MV-4-11 (cell line): ENCODE results near the gene GSTA5.
A peak's percentile ranks its signal among the peaks of the same experiment; 100 is the strongest.
"Not testable (repeated sequence)": the region's sequence is repeated elsewhere in the genome, so short reads cannot be mapped to it uniquely, and the experiment has no call there.

Experiments
- DNase-seq: peaks from one replicate; lab custom pipeline; 2025; lab: John Stamatoyannopoulos, UW

The GSTA5 gene

DNA sequence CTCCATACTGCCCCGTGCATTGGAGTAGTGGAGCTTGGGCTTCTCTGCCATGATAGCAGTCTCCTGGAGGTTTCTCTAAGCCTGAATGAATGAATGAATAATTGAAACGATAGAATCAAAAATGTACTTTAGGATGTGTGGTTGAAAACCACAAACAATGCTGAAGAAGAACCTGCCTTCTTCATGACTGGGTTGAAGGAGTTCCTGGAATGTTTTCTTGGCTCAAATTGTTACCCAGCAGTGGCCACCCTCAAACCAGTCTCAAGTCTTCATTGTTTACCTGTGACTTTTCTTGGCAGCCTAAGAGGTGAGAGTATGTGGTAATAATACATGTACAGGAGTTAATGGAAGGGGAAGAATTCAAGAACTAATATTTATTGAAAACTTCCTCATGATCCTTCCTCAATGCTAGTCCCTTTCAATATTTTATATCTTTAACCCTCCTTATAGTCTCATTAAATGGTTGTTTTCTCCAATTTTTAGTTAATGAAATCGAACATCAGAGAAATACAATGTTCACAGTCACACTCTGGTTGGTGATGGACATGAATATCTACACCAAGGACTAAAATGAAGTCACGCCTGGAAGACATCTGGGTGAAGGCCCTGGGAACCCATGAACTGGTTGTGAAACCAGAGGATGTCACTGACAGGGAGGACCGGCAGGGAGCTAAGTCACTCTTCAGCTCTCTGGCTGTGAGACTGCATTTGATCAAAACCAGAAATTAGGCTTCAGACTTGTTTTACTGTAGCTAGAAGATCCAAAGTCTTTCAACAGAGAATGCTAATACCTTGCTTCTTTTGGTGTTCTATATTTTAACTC is at the start of gene GSTA5:
GSTA5 (minus strand) TSS at position 51 of the 823 bp plus-strand sequence.
- DNase-seq, result no peak

DNA sequence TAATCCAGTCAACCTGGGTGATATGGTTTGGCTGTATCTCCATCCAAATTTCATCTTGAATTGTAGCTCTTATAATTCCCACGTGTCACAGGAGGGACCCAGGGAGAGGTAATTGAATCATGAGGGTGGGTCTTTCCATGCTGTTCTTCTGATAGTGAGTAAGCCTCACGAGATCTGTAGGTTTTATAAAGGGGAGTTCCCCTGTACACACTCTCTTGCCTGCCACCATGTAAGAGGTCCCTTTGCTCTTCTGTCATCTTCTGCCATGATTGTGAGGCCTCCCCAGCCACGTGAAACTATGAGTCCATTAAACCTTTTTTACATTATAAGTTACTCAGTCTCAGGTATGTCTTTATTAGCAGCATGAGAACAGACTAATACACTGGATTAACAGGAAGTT is 49.4 kb upstream of the GSTA5 start:
- no peak for DNase-seq

DNA sequence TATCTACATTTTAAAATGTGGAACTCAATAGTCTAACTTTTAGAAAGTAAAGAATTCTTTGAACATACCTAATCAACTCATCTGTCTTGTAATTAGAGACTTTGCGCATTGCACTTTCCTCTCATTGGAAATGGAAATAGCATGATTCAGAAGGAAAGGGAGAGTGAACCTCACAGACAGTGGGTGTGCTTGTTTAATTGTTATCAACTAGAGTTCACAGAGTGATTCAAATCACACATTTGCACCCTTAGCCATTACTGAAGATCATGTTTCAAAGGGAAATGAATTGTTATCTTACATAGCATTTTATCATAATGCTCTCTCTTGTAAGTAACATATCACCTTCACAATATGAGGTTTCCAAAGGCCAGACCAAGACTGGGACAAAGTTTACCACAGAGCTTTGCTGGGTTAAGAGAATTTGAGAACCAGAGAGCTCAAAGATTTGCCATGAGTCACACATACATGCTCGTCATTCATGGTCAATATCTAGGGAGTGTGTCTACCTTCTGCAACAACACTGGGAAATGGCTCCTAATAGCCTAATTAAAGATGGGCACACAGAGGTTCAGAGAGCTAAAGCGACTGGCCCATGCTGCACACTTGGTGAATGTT is 47.4 kb upstream of the GSTA5 start:
- no peak for DNase-seq

DNA sequence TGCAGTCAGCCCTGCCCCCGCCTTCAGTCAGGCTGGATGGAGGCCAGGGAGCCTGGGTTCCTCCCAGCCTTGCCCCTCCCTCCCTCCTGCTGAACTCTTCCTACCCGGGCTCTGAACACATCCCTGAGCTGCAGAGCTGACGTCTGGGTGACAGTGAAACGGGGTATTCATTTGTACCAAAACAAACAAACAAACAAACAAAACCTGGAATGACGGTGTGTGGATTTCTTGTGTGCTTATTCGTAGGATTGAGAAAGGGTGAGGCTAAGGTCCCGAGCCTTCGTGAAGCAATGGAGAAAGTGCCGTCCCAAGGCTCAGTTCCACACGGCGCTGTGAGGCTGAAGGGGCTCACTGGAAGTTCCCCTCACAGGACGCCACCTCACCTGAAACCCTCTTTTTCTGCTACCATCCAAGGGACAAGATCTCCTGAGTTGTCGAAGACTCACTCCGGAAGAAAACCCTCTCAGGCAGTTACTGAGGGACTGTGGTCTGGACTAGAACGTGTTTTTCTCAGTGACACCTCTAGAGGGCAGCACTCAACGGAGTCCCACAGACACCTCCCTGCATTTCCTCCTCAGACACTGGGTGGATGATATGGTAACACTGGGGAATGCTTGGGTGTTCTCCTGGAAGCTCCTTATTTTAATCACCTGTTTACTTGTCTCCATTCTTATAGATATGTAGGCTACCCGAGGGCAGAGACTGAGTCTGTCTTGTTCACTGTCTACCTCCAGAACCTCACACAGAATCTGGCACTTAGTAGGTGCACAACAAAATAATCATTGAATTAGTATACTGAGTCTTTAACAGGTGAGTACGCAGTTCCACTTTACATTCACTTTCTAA is 41.6 kb upstream of the GSTA5 start:
- peak; percentile 69 for DNase-seq

DNA sequence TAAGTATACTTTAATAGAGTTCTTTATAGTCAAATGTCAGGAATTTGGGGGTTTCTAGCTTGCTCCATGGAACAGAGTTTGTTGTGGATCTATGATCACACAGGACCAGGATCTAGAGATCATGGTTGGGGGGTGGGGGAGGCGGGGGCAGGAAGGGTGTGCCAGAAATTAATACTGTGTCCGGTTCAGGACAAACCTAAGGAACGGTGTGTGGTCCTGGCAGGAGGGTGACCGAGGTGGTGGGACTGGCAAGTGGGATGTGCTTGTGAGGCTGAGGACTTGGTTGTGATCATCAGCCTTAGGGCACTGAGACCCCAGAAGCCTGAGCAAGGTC is 41.0 kb upstream of the GSTA5 start:
- DNase-seq, result no peak

DNA sequence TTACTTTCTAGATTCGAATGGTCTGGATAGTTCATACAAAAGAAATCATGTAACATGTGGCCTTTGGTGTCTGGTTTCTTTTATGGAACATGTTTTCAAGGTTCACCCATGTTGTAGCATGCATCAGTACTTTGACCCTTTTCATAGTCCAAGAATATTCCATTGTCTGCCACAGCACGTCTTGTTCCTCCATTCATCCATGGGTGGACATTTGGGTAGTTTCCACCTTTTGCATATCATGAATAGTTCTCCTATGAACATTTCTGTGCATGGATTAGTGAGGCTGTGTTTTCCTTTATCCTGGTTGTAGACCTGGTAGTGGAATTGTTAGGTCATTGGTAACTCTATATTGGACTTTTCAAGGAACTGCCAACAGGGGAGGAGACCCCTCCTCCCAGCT is 37.2 kb upstream of the GSTA5 start:
- no peak for DNase-seq

DNA sequence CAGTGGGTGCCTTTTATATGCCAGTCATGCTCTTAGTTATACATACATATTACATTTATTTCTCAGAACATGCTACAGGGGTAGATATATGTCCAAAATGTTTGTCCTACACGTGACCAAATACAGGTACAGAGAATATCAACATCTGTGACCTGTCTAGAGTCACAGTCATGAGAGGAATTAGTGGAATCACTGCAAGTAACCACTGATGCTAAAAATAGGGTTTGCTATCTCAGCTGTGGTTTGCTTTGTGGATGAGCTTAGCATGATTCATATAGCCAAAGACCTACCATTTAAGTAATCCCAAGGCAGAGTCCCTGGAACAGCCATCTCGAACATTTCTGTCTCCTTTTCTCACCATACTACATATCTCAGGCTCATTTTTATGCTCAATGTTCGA is 36.6 kb upstream of the GSTA5 start:
- DNase-seq, result peak; percentile 65

DNA sequence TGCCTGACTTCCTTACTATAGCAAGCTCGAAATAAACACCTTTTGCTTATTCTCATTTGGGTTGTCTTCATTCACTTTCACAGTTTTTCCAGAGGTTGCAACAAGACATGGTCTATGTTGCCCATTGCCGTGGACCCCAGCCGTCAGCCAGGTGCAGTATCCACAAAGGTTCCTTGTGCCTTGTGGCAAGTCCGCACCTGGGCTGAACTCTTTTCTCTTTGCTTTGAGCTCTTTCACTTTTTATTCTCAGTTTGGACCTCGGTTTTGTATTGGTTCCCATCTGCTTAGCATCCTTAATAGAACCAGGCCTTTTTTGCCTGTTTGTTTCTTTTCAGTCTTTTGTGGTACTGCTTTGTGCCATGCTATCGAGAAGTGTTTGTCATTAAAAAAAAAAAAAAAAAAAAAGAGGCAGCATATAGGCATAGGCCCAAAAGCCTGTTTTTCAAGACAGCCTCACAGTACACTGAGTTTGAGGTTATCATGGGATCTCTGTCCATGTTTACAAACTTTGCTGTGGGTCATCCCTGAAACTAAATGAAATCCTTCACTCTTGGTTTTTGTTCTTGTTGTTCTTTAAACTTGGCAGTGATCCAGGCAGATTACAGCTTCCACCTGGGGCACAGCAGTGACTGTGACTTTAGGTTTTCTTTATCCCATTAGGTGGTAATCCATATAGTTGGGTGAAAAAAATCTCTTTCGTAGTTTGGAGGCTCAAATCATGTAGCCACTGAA is 35.6 kb upstream of the GSTA5 start:
- DNase-seq, result no peak

DNA sequence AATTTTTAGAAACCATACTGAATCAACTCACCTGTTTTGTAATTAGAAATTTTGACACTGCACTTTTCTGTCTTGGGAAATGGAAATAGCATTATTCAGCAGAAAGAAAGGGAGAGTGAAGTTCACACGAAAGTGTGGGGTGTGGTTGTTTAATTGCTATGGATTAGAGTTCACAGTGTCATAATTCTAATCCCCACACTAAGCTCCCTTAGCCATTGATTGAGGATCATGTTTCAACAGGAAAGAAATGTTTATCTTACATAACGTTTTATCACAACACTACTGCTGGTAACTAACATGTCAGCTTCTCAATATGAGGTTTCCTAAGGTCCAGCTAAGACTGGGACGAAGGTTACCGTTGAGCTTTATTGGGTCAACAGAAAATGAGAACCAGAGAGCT is 31.4 kb upstream of the GSTA5 start:
- DNase-seq, result no peak

DNA sequence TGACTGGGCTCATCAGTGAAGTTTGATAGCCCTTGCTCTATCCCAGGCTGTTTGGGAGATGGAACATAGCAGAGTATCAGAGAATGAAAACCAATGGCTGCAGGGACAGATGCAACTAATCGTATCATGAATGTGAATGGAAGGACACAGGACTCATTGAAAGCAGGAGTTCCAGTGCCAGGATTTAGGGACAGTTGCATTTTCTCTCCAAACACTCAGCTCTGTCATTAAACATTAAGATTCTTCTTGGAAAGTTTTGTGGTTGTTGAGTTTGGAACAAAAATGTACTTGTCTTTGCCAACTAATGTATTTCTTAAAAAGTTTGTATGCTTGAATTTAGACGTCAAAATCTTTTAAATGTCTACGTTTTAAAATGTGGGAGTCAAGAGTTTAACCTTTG is 31.0 kb upstream of the GSTA5 start:
- no peak for DNase-seq

DNA sequence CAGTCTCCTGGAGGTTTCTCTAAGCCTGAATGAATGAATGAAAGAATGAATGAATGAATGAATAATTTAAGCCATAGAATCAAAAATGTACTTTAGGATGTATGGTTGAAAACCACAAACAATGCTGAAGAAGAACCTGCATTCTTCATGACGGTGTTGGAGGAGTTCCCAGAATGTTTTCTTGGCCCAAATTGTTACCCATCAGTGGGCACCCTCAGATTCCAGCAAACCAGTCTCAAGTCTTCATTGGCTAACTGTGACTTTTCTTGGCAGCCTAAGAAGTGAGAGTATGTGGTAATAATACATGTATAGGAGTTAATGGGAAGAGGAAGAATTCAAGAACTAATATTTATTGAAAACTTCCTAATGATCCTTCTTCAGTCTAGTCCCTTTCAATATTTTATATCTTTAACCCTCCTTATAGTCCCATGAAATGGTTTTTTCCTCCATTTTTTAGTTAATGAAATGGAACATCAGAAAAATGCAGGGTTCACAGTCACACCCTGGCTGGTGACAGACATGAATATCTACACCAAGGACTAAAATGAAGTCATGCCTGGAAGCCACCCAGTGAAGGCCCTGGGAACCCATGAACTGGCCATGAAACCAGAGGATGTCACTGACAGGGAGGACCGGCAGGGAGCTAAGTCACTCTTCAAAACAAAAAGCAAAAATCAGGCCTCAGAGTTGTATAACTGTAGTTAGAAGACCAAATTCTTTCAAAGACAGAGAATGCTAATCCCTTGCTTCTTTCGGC is 29.9 kb upstream of the GSTA5 start:
- DNase-seq, result not testable (repeated sequence)

DNA sequence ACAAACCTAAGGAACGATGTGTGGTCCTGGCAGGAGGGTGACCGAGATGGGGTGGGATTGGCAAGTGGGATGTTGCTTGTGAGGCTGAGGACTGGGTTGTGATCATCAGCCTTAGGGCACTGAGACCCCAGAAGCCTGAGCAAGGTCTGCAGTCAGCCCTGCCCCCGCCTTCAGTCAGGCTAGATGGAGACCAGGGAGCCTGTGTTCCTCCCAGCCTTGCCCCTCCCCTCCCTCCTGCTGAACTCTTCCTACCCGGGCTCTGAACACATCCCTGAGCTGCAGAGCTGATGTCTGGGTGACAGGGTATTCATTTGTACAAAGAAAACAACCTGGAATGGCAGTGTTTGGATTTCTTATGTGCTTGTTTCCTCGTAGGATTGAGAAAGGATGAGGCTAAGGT is 28.3 kb upstream of the GSTA5 start:
- not testable (repeated sequence) for DNase-seq

DNA sequence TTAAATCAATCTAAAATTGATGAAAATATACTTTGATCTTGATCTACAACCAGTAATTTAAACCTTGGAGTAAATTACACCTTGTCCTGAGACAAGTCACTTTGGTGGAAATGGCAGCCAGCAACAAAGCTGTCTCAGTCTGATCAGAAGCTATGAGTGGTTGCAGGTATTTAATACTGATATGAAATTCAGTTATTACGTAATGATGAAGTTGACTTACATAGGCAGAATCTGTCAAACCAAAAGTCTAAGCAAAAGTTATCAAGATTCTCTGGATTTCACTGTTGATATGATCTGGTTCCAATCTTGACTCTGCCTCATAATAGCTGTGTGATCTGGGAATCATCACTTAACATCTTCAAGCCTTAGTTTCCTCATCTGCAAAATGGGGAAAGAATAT is 27.6 kb upstream of the GSTA5 start:
- DNase-seq, result no peak

DNA sequence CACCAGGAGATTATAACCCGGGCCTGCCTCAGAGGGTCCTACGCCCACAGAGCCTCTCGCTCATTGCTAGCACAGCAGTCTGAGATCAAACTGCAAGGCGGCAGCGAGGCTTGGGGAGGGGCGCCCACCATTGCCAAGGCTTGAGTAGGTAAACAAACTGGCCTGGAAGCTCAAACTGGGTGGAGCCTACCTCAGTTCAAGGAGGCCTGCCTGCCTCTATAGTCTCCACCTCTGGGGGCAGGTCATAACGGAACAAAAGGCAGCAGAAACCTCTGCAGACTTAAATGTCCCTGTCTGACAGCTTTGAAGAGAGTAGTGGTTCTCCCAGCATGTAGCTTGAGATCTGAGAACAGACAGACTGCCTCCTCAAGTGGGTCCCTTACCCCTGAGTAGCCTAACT is 20.5 kb upstream of the GSTA5 start:
- not testable (repeated sequence) for DNase-seq

DNA sequence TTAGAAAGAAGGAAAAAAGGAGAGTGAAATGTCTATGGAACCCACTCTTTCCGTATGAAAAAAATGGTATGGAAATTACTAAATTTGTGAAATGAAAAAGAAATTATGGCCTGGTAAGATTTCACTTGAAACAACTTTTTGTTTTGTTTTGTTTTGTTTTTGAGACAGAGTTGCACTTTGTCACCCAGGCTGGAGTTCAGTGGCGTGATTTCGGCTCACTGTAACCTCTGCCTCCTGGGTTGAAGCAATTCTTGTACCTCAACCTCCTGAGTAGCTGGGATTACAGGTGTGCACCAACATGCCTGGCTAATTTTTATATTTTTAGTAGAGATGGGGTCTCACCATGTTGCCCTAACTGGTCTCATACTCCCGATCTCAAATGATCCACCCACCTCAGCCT is 17.8 kb upstream of the GSTA5 start:
- DNase-seq, result no peak

DNA sequence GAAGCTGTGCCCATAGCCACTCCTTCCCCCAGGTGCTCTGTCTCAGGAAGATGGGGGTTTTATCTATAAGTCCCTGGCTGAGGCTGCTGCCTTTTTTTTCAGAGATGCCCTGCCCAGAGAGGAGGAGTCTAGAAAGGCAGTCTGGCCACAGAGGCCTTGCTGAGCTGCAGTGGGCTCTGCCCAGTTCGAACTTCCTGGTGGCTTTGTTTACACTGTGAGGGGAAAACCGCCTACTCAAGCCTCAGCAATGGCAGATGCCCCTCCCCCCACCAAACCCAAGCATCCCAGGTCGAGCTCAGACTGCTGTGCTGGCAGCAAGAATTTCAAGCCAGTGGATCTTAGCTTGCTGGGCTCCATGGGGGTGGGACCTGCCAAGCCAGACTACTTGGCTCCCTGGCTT is 15.5 kb upstream of the GSTA5 start:
- DNase-seq, result not testable (repeated sequence)

DNA sequence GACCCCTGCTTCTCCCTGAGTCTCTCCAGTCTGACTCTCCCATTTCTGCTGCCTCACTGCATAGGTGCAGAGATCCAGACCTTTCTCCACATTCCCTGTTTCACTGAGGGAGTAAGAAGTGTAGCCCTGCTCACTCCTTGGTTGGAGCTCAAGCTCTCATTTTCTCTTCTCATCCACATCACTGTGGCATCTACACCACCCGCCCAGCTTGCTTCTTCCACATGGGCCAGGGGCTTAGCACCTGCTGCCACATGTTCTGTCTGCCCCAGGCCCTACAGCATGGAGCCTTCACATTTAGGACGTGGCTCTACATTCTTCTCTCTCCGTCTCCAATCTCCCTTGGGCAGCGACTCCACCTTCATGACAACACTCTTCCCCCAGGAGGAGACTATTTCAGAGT is 8.5 kb upstream of the GSTA5 start:
- DNase-seq, result no peak

DNA sequence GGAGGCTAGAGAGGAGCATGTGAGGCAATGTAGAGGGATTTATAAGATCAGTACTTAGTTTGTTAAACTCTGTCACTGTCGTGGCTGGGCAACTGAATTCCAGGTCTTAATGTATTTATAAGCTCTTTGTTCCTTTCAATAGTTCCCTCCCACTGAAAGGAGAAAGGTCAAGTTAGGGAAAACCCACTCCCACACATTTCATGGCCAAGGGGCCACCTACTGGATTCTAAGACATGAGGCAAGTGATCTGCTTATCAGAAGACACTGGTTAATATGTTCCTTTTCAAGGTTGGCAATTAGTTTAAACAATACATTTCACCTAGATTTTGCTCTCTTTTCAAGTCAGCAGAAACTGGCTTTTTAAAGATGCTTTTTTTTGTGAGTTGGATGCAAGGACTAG is 5.4 kb upstream of the GSTA5 start:
- DNase-seq, result no peak

DNA sequence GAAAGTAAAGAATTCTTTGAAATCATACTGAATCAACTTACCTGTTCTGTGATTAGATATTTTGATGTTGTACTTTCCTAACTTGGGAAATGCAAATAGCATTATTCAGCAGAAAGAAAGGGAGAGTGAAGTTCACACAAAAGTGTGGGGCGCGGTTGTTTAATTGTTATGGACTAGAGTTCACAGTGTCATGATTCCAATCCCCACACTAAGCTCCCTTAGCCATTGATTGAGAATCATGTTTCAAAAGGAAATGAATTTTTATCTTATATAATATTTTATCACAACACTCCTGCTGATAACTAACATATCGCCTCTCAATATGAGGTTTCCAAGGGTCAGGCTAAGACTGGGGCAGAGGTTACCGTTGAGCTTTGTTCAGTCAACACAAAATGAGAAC is 3.0 kb upstream of the GSTA5 start:
- no peak for DNase-seq

DNA sequence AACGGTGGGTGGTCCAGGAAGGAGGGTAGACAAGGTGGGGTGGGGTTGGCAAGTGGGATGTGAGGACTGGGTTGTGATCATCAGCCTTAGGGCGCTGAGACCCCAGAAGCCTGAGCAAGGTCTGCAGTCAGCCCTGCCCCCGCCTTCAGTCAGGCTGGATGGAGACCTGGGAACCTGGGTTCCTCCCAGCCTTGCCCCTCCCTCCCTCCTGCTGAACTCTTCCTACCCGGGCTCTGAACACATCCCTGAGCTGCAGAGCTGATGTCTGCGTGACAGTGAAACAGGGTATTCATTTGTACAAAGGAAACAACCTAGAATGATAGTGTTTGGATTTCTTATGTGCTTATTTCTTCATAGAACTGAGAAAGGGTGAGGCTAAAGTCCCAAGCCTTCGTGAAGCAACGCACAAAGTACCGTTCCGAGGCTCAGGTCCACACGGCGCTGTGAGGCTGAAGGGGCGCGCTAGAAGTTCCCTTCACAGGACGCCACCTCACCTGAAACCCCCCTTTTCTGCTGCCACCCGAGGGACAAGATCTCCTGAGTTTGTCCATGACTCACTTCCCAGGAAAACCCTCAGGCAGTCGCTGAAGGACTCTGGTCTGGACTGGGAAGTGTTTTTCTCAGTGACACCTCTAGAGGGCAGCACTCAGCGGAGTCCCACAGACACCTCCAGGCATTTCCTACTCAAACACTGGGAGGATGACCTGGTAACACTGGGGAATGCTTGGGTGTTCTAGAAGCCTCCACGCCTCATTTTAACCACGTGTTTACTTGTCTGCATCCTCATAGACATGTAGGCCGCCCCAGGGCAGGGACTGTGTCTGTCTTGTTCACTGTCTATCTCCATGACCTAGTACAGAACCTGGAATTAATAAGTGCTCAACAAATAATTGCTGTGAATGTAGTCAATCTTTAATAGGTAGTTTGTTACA is 1.2 kb downstream of the GSTA5 start:
- peak; percentile 38 for DNase-seq
